ENCODE results near the gene GNAZ.
A peak's percentile ranks its signal among the peaks of the same experiment; 100 is the strongest.

The GNAZ gene

GRCh38 chr22:23065495-23066122, 4.7 kb upstream of the GNAZ start:
- no peak for DNase-seq

- no peak for DNase-seq
Measured at GRCh38 chr22:23066200-23067022, 3.9 kb upstream of the GNAZ start.

DNA sequence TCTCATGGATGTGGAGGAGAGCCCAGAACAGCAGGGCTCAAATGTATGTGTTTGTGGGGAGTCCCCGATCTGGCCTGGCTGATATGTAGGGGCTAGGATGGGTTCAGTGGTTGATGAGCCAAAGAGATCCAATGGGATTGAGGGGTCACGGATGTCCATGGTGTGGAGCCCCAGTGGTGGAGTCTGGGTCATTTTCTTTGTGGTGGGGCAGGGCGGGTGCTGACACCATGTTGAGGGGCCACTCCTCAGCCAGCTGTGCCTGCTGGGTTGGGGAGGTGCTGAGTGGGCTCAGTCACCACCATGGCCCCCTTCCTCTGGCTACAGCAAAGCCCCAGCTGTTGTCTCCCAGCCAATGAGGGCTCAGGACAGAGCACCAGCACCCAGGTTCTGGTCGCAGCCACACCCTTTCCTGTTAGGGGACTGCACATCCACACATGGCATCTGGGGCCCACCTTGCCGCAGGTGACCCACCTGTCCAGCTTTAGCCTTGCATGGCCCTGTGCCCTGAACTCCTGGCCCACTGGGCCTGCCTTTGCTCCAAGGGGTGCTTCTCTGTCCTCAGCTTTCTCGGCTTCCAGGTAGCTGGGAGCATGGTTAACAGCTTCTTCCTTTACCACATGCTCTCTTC, 3.2 kb upstream of the GNAZ start:
- DNase-seq = no peak

DNA sequence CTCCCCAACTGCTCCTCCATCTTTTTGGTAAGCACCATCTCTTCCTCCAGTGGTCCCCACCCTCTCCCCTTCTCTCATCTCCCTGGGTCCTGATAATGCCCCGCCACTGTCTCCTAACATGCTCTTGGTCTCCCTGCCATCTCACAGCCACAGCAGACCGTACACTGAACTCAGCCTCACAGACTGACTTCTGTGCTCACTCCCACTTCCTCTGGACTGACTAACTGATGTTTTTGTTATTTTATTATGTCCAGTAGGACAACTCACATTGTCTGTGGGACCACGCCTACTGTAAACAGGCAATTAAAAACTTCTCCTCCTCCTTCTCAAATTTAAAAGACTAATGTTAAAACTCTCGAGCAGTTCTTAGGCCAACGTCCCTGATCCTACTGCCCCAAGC, 2.6 kb upstream of the GNAZ start:
- no peak for DNase-seq

GRCh38 chr22:23068096-23068831, 2.1 kb upstream of the GNAZ start:
- no peak for DNase-seq

- DNase-seq = no peak
Measured at GRCh38 chr22:23068832-23069385, 1.4 kb upstream of the GNAZ start.

DNA sequence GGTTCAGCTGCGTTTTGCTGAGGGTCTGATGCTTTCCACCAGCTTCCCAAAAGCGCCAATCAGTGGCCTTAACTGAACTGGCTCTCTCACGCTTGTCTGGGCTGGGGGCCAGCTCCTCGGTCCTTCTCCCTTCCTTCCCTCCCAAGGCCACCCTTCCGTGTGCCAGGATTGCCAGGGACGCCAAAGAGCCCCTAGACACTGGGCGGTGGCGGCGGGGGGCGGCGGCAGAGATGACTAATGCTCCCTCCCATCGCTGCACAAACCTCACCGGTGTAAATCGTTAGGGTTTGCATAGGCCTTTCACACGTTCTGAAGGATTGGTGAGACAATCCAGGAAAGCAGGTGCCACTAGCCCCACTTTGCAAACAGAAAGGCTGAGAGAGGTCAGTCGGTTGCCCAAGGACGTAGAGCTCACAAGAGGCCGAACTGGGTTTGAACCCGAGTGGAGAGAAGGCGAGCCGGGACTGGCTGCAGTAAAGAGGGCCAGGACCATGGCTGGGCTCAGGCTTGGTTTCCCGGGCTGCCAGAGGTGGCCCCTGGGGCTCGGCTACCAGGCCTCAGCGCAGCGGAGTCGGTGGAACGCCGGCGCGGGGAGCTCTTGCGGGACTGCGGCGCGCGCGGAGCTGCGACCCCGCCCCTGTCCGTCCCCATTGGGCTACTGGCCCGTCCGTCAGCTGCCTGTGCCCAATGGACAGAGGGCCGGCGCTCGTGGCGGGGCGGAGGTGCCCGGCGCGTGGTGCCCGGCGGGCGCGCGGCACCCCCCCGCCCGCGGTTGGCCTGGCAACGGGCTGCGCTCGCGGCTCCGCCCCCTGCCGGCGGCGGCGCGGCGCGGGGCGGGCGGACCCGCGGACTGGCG, 589 bp upstream of the GNAZ start:
- peak; percentile 79 for DNase-seq

DNA sequence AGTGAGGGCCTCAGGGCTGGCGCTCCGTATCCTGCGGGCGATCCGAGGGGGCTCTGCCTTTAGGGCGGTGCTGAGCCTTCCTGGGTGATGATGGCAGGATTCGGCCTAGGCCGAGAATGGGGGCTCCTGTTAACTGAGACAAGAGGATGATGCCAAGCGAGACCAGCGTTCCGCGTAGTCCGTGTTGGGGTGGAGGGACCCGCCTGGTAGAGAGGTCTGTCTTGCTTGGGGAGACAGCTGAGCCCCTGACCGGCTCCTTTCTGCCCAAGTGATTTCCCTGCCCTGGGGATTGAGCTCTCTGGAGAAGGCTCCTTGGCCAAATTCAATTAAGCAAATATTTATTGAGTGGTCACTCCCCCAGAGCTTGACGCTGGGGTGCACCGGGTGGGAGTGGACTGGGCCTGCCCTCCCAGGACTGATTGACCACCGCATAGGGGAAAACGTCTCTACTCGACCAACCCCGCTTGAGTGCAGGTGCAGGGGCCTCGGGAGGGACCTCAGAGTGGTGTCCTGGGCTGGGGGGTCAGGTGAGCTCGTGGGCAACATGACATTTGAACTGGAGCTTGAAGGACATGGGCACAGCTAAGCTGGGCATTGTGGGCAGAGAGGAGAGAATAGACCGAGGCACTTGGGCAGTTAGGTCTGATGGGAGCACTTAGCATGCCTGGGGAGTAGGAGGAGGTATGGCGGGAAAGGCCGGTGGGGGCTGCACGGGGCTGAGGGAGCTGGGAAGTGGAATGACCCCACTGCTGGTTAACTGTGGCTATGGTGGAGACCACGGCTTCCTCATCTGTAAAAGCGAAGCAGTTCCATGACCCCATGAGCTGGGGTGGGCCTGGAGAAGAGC, 1.1 kb downstream of the GNAZ start:
- no peak for DNase-seq

- DNase-seq = peak; percentile 68
Measured at GRCh38 chr22:23072077-23072910, 2.0 kb downstream of the GNAZ start.

- no peak for DNase-seq
Measured at GRCh38 chr22:23072911-23073491, 2.7 kb downstream of the GNAZ start.

DNA sequence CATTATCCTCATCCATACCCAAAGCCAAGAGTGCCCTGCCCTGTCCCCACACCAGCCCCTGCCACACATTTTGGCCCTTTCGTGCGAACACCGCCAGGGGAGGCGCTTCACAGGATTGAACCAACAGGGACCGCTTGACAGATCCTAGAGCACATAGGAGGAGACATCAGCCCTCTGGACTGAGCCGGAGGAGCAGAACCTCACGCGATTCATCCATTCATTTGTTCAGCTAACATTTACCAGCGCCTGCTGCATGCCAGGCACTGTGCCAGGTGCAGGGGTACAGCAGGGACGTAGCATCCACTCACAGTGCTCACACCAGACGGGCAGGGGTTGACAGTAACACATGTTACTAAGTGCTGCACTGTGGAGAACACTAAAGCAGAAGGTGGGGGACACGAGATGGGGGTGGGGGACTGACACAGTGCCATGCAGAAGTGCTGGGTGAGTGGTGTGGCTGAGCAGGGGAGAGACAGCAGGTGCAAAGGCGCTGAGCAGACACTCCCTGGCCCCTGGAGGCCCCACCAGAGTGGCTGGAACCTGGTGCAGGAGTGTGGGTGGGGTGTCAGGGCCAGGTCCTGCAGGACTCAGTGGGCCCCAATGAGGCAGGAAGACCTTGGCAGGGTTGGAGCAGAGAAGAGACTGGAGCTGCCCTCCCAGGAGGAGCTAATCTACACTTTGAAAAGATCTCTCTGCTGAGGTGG, 3.4 kb downstream of the GNAZ start:
- DNase-seq = no peak

GRCh38 chr22:23074451-23074850, 4.1 kb downstream of the GNAZ start:
- DNase-seq = no peak

- DNase-seq = no peak
Measured at GRCh38 chr22:23075050-23075449, 4.7 kb downstream of the GNAZ start.

GRCh38 chr22:23075525-23076216, 5.4 kb downstream of the GNAZ start:
- DNase-seq = no peak

DNA sequence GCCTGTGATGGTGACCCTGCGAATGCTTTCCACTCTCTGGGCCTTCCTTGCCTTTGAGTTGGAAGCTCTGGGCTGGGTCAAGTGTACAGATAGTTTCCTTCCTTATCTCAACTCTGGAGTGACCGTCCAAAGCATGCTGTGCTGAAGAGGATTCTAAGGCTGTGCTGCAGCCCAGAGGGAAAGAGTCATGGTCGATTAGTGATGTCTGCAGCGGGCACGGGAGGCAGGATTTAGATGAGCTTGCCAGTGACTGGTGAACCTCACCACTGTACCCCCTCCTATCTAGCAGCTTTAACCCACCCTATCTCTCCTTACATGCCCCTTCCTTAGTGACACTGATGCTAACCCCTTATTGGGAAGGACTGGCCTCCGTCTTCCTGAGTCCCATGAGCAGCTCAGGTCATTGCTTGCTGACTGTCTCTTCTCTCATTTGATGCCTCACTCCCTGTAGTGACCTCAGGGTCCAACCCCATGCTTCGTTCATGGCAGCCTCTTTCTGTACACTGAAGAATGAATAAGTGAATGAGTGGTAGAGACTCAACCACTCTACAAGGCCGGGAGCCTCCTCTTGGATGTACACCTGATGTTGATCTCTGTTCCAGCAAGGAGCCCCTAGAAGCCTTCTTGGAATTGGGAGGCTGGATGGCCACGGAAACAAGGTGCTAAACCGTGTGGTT, 6.7 kb downstream of the GNAZ start:
- no peak for DNase-seq

- no peak for DNase-seq
Measured at GRCh38 chr22:23077627-23078461, 7.5 kb downstream of the GNAZ start.

DNA sequence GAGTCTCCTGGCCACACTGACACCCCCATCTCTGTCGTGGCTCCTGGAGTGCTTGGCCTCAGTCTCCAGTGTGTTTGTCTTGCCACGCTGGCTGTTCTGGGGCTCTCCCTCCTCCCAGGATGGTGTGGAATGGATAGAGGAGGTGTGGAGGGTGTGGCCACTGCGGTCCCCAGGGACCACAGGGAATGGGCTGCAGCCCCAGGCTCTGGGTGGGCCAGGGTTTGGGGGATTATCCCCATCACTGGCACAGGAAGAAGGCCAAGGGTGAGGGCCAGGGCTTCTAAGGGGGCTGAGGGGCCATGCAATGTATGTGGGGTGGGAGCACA, 8.1 kb downstream of the GNAZ start:
- DNase-seq = no peak
